A673 (cell line): ENCODE results near the gene SSNA1.
"Not testable (repeated sequence)": the region's sequence is repeated elsewhere in the genome, so short reads cannot be mapped to it uniquely, and the experiment has no call there.

Experiments
- CTCF ChIP-seq: fragments of 300-800, 200-600 bp; sonication (generic); conservative IDR thresholded peaks from 2 replicates; pipeline ENCODE4 v1.5.1; 2017; ENCODE audit warnings: low read depth, mild to moderate bottlenecking, antibody characterized with exemption, low read length, moderate library complexity, mixed read lengths
- EZH2 ChIP-seq: fragments of 200-600 bp; sonication (generic); IDR thresholded peaks from 2 replicates; pipeline ENCODE4 v1.6.1; 2017; ENCODE audit warnings: borderline replicate concordance, low read depth, mild to moderate bottlenecking, mixed read lengths, antibody characterized with exemption, low read length; ENCODE audit not compliant: poor library complexity, severe bottlenecking

GRCh38 chr9:137239541-137240200 lies 51.2 kb downstream of the SSNA1 start:
- not testable (repeated sequence) for TF ChIP-seq CTCF, EZH2
